Panc1 (cell line): ENCODE results near the gene SYT17. TPM values are rescaled to one million over a fixed set of nuclear protein-coding genes. Genes with fewer than 3 reads are reported as not detected.

Experiments used
- ATAC-seq: fragments of 200-7000 bp; cut with Tn5 transposase; 2 replicates; pipeline ENCODE4 v1.9.1; 2020; ENCODE audit warnings: mild to moderate bottlenecking, moderate library complexity
- BruUV-seq: library from RNA; stranded (reverse); fragments of 400-500 nt; replicated peaks from 2 replicates; lab custom pipeline; 2021; lab: Mats Ljungman, UMichigan
- CTCF ChIA-PET: fragments of 300-600 bp; sonication (Branson Sonifier 250); formaldehyde crosslinking; loops from one replicate; lab custom pipeline; 2022; ENCODE audit warnings: antibody characterized with exemption; lab: Charles Lee
- POLR2A ChIA-PET: fragments of 300-600 bp; sonication (Branson Sonifier 250); formaldehyde crosslinking; loops from one replicate; lab custom pipeline; 2022; ENCODE audit warnings: antibody characterized with exemption; lab: Charles Lee
- DNase-seq: peaks from one replicate; pipeline ENCODE4 v3.0.0-alpha.2; 2010; ENCODE audit warnings: low read depth, low spot score
- H3K27ac ChIP-seq: 2 replicates; pipeline ENCODE4 v1.5.1; 2011; ENCODE audit warnings: mild to moderate bottlenecking, low read length, inconsistent platforms
- H3K27me3 ChIP-seq: fragments of 200-500 bp; sonication (Bioruptor generic); 2 replicates; pipeline ENCODE4 v1.6.0; 2014; ENCODE audit warnings: low read length, inconsistent platforms; ENCODE audit not compliant: control insufficient read depth, insufficient read depth
- H3K36me3 ChIP-seq: fragments of 200-500 bp; sonication (Bioruptor generic); 2 replicates; pipeline ENCODE4 v1.5.1; 2014; ENCODE audit warnings: inconsistent platforms, mild to moderate bottlenecking, low read length, moderate library complexity; ENCODE audit not compliant: control insufficient read depth, insufficient read depth
- H3K4me1 ChIP-seq: 2 replicates; pipeline ENCODE4 v1.5.1; 2011; ENCODE audit warnings: inconsistent platforms, mild to moderate bottlenecking, low read length, moderate library complexity; ENCODE audit not compliant: control insufficient read depth, insufficient read depth
- H3K4me3 ChIP-seq, 2 experiments: 2 replicates each; pipeline ENCODE4 v1.5.1; 2011 to 2012; ENCODE audit warnings: low read depth in 2 of 2, low read length in 2 of 2, mild to moderate bottlenecking in 2 of 2, inconsistent platforms in 1 of 2, moderate library complexity in 1 of 2
- H3K9me3 ChIP-seq: fragments of 200-500 bp; sonication (Bioruptor generic); 2 replicates; pipeline ENCODE4 v1.5.1; 2014; ENCODE audit warnings: low read depth, mild to moderate bottlenecking, inconsistent platforms, low read length, moderate library complexity; ENCODE audit not compliant: control insufficient read depth, insufficient read depth
- POLR2AphosphoS5 ChIP-seq: IDR thresholded peaks from 2 replicates; pipeline ENCODE4 v1.6.1; 2012; ENCODE audit warnings: mild to moderate bottlenecking, low read depth, low read length, moderate library complexity
- SIN3A ChIP-seq: IDR thresholded peaks from 2 replicates; pipeline ENCODE4 v1.6.1; 2012; ENCODE audit warnings: low read depth, mild to moderate bottlenecking, low read length, moderate library complexity, borderline replicate concordance; ENCODE audit not compliant: insufficient read depth
- TCF7L2 ChIP-seq: IDR thresholded peaks from 2 replicates; pipeline ENCODE4 v1.6.1; 2011; ENCODE audit warnings: mild to moderate bottlenecking, low read depth, low read length, inconsistent platforms
- in situ Hi-C: cut with HindIII; loops from 2 replicates; pipeline ENCODE4 v1.10.0; 2016; ENCODE audit warnings: low sequenced_read_pairs, low pct_unique_long_range_greater_than_20kb
- intact Hi-C: fragments of 100-400 bp; cut with micrococcal nuclease; formaldehyde crosslinking; loops from one replicate; pipeline ENCODE4 v1.10.0; 2022; ENCODE audit not compliant: unreplicated experiment
- total RNA-seq: library from RNA; stranded (reverse); gene quantifications from one replicate; pipeline ENCODE4 v1.2.1, GENCODE V29; 2021; ENCODE audit not compliant: unreplicated experiment
- TF ChIP-seq, protein P1 (sequence below), 2 experiments: IDR thresholded peaks; 2 replicates each; pipeline ENCODE4 v1.6.1; 2011 to 2012; ENCODE audit warnings: low read depth in 2 of 2, control low read depth in 1 of 2, low read length in 1 of 2, mild to moderate bottlenecking in 1 of 2, moderate library complexity in 1 of 2; ENCODE audit not compliant: insufficient read depth in 1 of 2
- TF ChIP-seq, protein P2 (sequence below): fragments of 450-650 bp; IDR thresholded peaks from 2 replicates; pipeline ENCODE4 v1.5.1; 2017; ENCODE audit warnings: mild to moderate bottlenecking

The SYT17 gene
- total RNA-seq, 1 experiment from 2014 or later, result 5.4 TPM

- ATAC-seq (no peak), DNase-seq (no peak)
- no TSS peak for BruUV-seq
- intact Hi-C loops, result no loop called here
- H3K9me3 ChIP-seq, result no peaks in the 10 kb centered on the region
- POLR2A ChIA-PET, result no interaction called here
- no peaks in the 10 kb centered on the region for H3K36me3 ChIP-seq
- H3K4me1 ChIP-seq, result no peaks in the 10 kb centered on the region
- no peaks in the 10 kb centered on the region for H3K27me3 ChIP-seq
- in situ Hi-C loops, result no loop called here
- H3K27ac ChIP-seq, result no peak overlapping the region
- H3K4me3 ChIP-seq, result no peak overlapping the region
- no peak for TF ChIP-seq SIN3A
- TF ChIP-seq, protein P1, sequence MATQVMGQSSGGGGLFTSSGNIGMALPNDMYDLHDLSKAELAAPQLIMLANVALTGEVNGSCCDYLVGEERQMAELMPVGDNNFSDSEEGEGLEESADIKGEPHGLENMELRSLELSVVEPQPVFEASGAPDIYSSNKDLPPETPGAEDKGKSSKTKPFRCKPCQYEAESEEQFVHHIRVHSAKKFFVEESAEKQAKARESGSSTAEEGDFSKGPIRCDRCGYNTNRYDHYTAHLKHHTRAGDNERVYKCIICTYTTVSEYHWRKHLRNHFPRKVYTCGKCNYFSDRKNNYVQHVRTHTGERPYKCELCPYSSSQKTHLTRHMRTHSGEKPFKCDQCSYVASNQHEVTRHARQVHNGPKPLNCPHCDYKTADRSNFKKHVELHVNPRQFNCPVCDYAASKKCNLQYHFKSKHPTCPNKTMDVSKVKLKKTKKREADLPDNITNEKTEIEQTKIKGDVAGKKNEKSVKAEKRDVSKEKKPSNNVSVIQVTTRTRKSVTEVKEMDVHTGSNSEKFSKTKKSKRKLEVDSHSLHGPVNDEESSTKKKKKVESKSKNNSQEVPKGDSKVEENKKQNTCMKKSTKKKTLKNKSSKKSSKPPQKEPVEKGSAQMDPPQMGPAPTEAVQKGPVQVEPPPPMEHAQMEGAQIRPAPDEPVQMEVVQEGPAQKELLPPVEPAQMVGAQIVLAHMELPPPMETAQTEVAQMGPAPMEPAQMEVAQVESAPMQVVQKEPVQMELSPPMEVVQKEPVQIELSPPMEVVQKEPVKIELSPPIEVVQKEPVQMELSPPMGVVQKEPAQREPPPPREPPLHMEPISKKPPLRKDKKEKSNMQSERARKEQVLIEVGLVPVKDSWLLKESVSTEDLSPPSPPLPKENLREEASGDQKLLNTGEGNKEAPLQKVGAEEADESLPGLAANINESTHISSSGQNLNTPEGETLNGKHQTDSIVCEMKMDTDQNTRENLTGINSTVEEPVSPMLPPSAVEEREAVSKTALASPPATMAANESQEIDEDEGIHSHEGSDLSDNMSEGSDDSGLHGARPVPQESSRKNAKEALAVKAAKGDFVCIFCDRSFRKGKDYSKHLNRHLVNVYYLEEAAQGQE (IDR thresholded peaks at IDR 0.05; ENCODE audit: insufficient read depth in 1 of 2, low read depth in 2 of 2, low read length in 1 of 2), result no peak
- TF ChIP-seq TCF7L2, result no peak
- TF ChIP-seq POLR2AphosphoS5, result no peak
- TF ChIP-seq, protein P2, sequence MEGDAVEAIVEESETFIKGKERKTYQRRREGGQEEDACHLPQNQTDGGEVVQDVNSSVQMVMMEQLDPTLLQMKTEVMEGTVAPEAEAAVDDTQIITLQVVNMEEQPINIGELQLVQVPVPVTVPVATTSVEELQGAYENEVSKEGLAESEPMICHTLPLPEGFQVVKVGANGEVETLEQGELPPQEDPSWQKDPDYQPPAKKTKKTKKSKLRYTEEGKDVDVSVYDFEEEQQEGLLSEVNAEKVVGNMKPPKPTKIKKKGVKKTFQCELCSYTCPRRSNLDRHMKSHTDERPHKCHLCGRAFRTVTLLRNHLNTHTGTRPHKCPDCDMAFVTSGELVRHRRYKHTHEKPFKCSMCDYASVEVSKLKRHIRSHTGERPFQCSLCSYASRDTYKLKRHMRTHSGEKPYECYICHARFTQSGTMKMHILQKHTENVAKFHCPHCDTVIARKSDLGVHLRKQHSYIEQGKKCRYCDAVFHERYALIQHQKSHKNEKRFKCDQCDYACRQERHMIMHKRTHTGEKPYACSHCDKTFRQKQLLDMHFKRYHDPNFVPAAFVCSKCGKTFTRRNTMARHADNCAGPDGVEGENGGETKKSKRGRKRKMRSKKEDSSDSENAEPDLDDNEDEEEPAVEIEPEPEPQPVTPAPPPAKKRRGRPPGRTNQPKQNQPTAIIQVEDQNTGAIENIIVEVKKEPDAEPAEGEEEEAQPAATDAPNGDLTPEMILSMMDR, result no peak
- CTCF ChIA-PET, result no interaction called here
Measured at GRCh38 chr16:19162085-19162484, 6.0 kb upstream of the SYT17 start.

DNA sequence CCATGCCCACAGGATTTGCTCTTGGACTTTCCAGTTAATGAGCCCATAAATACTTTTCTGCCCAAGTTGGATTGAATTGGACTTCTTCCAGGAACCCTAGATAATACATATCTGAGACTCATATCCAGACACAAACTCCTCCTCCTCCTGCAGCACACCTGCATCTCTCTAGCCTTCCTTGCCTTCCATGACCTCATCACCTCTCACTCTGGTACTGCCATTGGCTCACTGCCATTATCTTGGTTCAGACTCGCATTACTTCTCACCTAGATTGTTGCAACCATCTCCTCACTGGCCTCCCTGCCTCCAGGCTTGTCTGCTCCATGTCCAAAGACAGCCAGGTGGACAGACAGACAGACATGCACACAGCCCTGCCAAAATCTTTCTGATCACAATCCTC is 4.8 kb upstream of the SYT17 start:
- ChIA-PET CTCF (interaction anchor here (0.7 kb wide), 1 partner anchor 1546 kb away, joined by 3 read pairs; no protein-coding TSS in a partner anchor), POLR2A (no interaction called here)
- Histone ChIP-seq H3K9me3 (no peaks in the 10 kb centered on the region), H3K36me3 (no peaks in the 10 kb centered on the region), H3K27ac (no peak overlapping the region), H3K4me1 (0 out of 2 replicates have a peak, but pooled peaks cover 2% of the 10 kb centered on the region), H3K27me3 (no peaks in the 10 kb centered on the region), H3K4me3 (no peak overlapping the region)
- in situ Hi-C loops, result no loop called here
- BruUV-seq, result no TSS peak
- ATAC-seq (no peak), DNase-seq (no peak)
- TF ChIP-seq, protein P1 (IDR thresholded peaks at IDR 0.05; ENCODE audit: insufficient read depth in 1 of 2, low read depth in 2 of 2, low read length in 1 of 2), result no peak
- TF ChIP-seq, protein P2, result no peak
- TF ChIP-seq TCF7L2, result no peak
- TF ChIP-seq POLR2AphosphoS5, result no peak
- no peak for TF ChIP-seq SIN3A
- intact Hi-C loops, result no loop called here
